Upper lobe of left lung (tissue), 4 donors: ENCODE results near the gene SLC9C2.

Source experiments
- EP300 ChIP-seq, 4 donors: sonication (generic); formaldehyde crosslinking; IDR thresholded peaks; one replicate each; pipeline ENCODE4 v1.5.1; 2017; ENCODE audit warnings: antibody characterized with exemption in 4 of 4, control low read depth in 2 of 4
- POLR2A ChIP-seq, 4 donors: fragments of 450-650 bp; IDR thresholded peaks; one replicate each; pipeline ENCODE4 v1.5.1; 2016 to 2017; ENCODE audit warnings: antibody characterized with exemption in 4 of 4, mild to moderate bottlenecking in 2 of 4
- POLR2AphosphoS5 ChIP-seq, 2 donors: sonication (generic); formaldehyde crosslinking; IDR thresholded peaks; one replicate each; pipeline ENCODE4 v1.5.1; 2017; ENCODE audit warnings: antibody characterized with exemption in 2 of 2
- TF ChIP-seq, protein P1 (sequence below), 6 experiments: fragments of 450-650 bp in 4 of 6; fragments of 200-600 bp in 2 of 6; sonication (generic) in 2 of 6; IDR thresholded peaks; one replicate each; pipeline ENCODE4 v1.5.1; 2016 to 2019; ENCODE audit warnings: antibody characterized with exemption in 6 of 6

DNA sequence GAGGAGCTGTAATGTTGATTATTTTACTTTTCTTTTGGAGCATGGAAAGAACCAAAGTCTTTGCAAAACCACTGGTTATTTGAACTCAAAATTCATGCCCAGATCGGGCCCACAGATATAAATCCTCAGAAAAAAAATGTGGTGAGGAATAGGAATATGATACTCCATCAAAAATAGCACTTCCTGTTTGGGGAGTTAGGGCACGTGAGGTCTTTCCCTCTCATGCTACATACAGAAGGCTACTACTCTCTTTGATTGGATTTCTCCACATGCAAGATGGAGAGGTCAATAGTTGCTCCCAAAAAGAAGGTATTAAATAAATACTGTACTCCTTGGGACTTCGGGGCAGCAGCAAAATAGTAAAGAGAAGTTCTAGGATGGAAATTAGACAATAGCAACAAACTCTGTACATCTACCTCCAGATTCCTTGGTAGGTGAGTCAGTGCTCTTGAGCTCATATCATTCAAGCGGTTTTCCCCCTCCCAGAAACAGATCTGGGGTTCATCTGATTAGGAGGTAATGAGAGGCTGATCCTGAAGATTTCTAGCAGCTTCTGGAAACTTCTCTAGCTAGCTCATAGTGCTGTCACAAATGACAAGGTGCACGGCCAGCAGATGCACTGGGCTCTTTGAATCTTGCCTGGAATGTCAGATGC is 47.1 kb downstream of the SLC9C2 start:
- no peak for TF ChIP-seq POLR2AphosphoS5 (IDR thresholded peaks at IDR 0.05)
- TF ChIP-seq, protein P1, sequence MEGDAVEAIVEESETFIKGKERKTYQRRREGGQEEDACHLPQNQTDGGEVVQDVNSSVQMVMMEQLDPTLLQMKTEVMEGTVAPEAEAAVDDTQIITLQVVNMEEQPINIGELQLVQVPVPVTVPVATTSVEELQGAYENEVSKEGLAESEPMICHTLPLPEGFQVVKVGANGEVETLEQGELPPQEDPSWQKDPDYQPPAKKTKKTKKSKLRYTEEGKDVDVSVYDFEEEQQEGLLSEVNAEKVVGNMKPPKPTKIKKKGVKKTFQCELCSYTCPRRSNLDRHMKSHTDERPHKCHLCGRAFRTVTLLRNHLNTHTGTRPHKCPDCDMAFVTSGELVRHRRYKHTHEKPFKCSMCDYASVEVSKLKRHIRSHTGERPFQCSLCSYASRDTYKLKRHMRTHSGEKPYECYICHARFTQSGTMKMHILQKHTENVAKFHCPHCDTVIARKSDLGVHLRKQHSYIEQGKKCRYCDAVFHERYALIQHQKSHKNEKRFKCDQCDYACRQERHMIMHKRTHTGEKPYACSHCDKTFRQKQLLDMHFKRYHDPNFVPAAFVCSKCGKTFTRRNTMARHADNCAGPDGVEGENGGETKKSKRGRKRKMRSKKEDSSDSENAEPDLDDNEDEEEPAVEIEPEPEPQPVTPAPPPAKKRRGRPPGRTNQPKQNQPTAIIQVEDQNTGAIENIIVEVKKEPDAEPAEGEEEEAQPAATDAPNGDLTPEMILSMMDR (IDR thresholded peaks at IDR 0.05) = no peak
- no peak for TF ChIP-seq POLR2A (IDR thresholded peaks at IDR 0.05)
- TF ChIP-seq EP300 (IDR thresholded peaks at IDR 0.05) = no peak
